DOHH2 (cell line): ENCODE results near the gene MUC5B.

Source experiments
- CTCF ChIP-seq: fragments of 200-600 bp; sonication (generic); IDR thresholded peaks from one replicate; pipeline ENCODE4 v1.5.1; 2014; ENCODE audit warnings: antibody characterized with exemption, mild to moderate bottlenecking, low read depth, low read length; ENCODE audit not compliant: poor library complexity, severe bottlenecking
- EZH2phosphoT487 ChIP-seq: fragments of 200-600 bp; sonication (generic); IDR thresholded peaks from 2 replicates; pipeline ENCODE4 v1.6.1; 2017; ENCODE audit warnings: borderline replicate concordance, mild to moderate bottlenecking, antibody characterized with exemption, low read length, moderate library complexity, mixed read lengths

GRCh38 chr11:1291295-1292017 lies 68.6 kb downstream of the MUC5B start:
- TF ChIP-seq CTCF (no peak), EZH2phosphoT487 (no peak)
